HL-60 (cell line): ENCODE data around the gene C5orf47.

Source experiments
- GABPA ChIP-seq: IDR thresholded peaks from 2 replicates; pipeline ENCODE4 v1.6.1; 2012; ENCODE audit warnings: low read depth
- POLR2AphosphoS5 ChIP-seq: IDR thresholded peaks from 2 replicates; pipeline ENCODE4 v1.6.1; 2012; ENCODE audit warnings: low read depth
- REST ChIP-seq: IDR thresholded peaks from 2 replicates; pipeline ENCODE4 v1.6.1; 2012; ENCODE audit warnings: low read depth; ENCODE audit not compliant: insufficient replicate concordance
- SPI1 ChIP-seq: IDR thresholded peaks from 2 replicates; pipeline ENCODE4 v1.6.1; 2012; ENCODE audit warnings: low read depth, mild to moderate bottlenecking, borderline replicate concordance
- TF ChIP-seq, protein P1 (sequence below): IDR thresholded peaks from one replicate; pipeline ENCODE4 v1.5.1; 2011; ENCODE audit warnings: low read length, control low read depth, inconsistent platforms; ENCODE audit not compliant: insufficient read depth

- TF ChIP-seq, protein P1, sequence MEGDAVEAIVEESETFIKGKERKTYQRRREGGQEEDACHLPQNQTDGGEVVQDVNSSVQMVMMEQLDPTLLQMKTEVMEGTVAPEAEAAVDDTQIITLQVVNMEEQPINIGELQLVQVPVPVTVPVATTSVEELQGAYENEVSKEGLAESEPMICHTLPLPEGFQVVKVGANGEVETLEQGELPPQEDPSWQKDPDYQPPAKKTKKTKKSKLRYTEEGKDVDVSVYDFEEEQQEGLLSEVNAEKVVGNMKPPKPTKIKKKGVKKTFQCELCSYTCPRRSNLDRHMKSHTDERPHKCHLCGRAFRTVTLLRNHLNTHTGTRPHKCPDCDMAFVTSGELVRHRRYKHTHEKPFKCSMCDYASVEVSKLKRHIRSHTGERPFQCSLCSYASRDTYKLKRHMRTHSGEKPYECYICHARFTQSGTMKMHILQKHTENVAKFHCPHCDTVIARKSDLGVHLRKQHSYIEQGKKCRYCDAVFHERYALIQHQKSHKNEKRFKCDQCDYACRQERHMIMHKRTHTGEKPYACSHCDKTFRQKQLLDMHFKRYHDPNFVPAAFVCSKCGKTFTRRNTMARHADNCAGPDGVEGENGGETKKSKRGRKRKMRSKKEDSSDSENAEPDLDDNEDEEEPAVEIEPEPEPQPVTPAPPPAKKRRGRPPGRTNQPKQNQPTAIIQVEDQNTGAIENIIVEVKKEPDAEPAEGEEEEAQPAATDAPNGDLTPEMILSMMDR = no peak
- TF ChIP-seq POLR2AphosphoS5 (no peak), REST (no peak), GABPA (no peak), SPI1 (no peak)
Observed at GRCh38 chr5:173968154-173968797, 20.7 kb upstream of the C5orf47 start.
